ENCODE results near the gene SCAF11.
"Not testable (repeated sequence)": the region's sequence is repeated elsewhere in the genome, so short reads cannot be mapped to it uniquely, and the experiment has no call there.

Gene SCAF11

GRCh38 chr12:45990468-45991283, at the start of gene SCAF11:
Gene SCAF11 (minus strand): TSS chr12:45990574. CDS start chr12:45964167, 26,407 bp downstream.
- DNase-seq (ENCODE audit: low spot score in 2 of 2) (peak; percentile 100), ATAC-seq (peak; percentile 92)
- Mint-ChIP-seq H3K4me3 (peak within 1 kb of the TSS; percentile 91), H3K27ac (peak within 1 kb of the TSS; percentile 98), H3K4me1 (peaks cover 47% of the 10 kb centered on the region), H3K36me3 (peaks cover 51% of the 10 kb centered on the region), H3K9me3 (no peaks in the 10 kb centered on the region)

GRCh38 chr12:46037066-46037465, 46.7 kb upstream of the SCAF11 start:
- H3K36me3 Mint-ChIP-seq; DNase-seq (ENCODE audit: low spot score in 2 of 2); ATAC-seq; H3K4me1 Mint-ChIP-seq; H3K9me3 Mint-ChIP-seq; H3K27ac Mint-ChIP-seq; H3K4me3 Mint-ChIP-seq: not testable (repeated sequence)

GRCh38 chr12:46027172-46027571, 36.8 kb upstream of the SCAF11 start:
- Mint-ChIP-seq H3K4me3 (no peak overlapping the region), H3K36me3 (no peaks in the 10 kb centered on the region), H3K9me3 (peaks cover 22% of the 10 kb centered on the region)

GRCh38 chr12:46024099-46024498, 33.7 kb upstream of the SCAF11 start:
- Mint-ChIP-seq H3K4me3 (no peak overlapping the region), H3K4me1 (no peaks in the 10 kb centered on the region), H3K9me3 (peaks cover 23% of the 10 kb centered on the region), H3K36me3 (no peaks in the 10 kb centered on the region), H3K27ac (no peak overlapping the region)
- DNase-seq (ENCODE audit: low spot score in 2 of 2): no peak
- ATAC-seq: no peak

More at GRCh38 chr12:46027172-46027571, 36.8 kb upstream of the SCAF11 start:
- ATAC-seq (no peak), DNase-seq (ENCODE audit: low spot score in 2 of 2) (no peak)
- H3K4me1 Mint-ChIP-seq: no peaks in the 10 kb centered on the region
- no peak overlapping the region for H3K27ac Mint-ChIP-seq

- no peak overlapping the region for H3K27ac Mint-ChIP-seq
Observed at GRCh38 chr12:46020768-46021167, 30.4 kb upstream of the SCAF11 start.

GRCh38 chr12:46018712-46019111, 28.3 kb upstream of the SCAF11 start:
- not testable (repeated sequence) for H3K4me1 Mint-ChIP-seq; H3K4me3 Mint-ChIP-seq; DNase-seq (ENCODE audit: low spot score in 2 of 2); H3K27ac Mint-ChIP-seq; H3K9me3 Mint-ChIP-seq; ATAC-seq; H3K36me3 Mint-ChIP-seq

More at GRCh38 chr12:46020768-46021167, 30.4 kb upstream of the SCAF11 start:
- no peak for ATAC-seq
- Mint-ChIP-seq H3K4me1 (no peaks in the 10 kb centered on the region), H3K4me3 (no peak overlapping the region), H3K36me3 (no peaks in the 10 kb centered on the region), H3K9me3 (peaks cover 7% of the 10 kb centered on the region)
- DNase-seq (ENCODE audit: low spot score in 2 of 2): no peak

GRCh38 chr12:46017866-46018375, 27.5 kb upstream of the SCAF11 start:
- not testable (repeated sequence) for ATAC-seq; H3K36me3 Mint-ChIP-seq; H3K4me1 Mint-ChIP-seq; H3K27ac Mint-ChIP-seq; DNase-seq (ENCODE audit: low spot score in 2 of 2); H3K9me3 Mint-ChIP-seq; H3K4me3 Mint-ChIP-seq

GRCh38 chr12:46005823-46006222, 15.4 kb upstream of the SCAF11 start:
- Mint-ChIP-seq H3K4me1 (no peaks in the 10 kb centered on the region), H3K27ac (no peak overlapping the region)

GRCh38 chr12:46005151-46005797, 14.9 kb upstream of the SCAF11 start:
- Mint-ChIP-seq H3K4me3 (no peak overlapping the region), H3K36me3 (no peaks in the 10 kb centered on the region), H3K27ac (no peak overlapping the region), H3K4me1 (no peaks in the 10 kb centered on the region), H3K9me3 (no peaks in the 10 kb centered on the region)
- ATAC-seq (no peak), DNase-seq (ENCODE audit: low spot score in 2 of 2) (no peak)

More at GRCh38 chr12:46005823-46006222, 15.4 kb upstream of the SCAF11 start:
- Mint-ChIP-seq H3K36me3 (no peaks in the 10 kb centered on the region), H3K9me3 (no peaks in the 10 kb centered on the region), H3K4me3 (no peak overlapping the region)
- ATAC-seq: no peak
- no peak for DNase-seq (ENCODE audit: low spot score in 2 of 2)

- ATAC-seq (no peak), DNase-seq (ENCODE audit: low spot score in 2 of 2) (no peak)
- Mint-ChIP-seq H3K27ac (no peak overlapping the region), H3K9me3 (no peaks in the 10 kb centered on the region), H3K4me3 (no peak overlapping the region), H3K4me1 (no peaks in the 10 kb centered on the region), H3K36me3 (no peaks in the 10 kb centered on the region)
Observed at GRCh38 chr12:46004715-46005114, 14.3 kb upstream of the SCAF11 start.

- not testable (repeated sequence) for H3K36me3 Mint-ChIP-seq; H3K27ac Mint-ChIP-seq; H3K9me3 Mint-ChIP-seq; H3K4me3 Mint-ChIP-seq; H3K4me1 Mint-ChIP-seq; DNase-seq (ENCODE audit: low spot score in 2 of 2); ATAC-seq
Observed at GRCh38 chr12:46000076-46000475, 9.7 kb upstream of the SCAF11 start.

- Mint-ChIP-seq H3K9me3 (no peaks in the 10 kb centered on the region), H3K27ac (no peak overlapping the region), H3K4me3 (no peak overlapping the region), H3K4me1 (peaks cover 16% of the 10 kb centered on the region), H3K36me3 (peaks cover 24% of the 10 kb centered on the region)
- no peak for ATAC-seq
- no peak for DNase-seq (ENCODE audit: low spot score in 2 of 2)
Observed at GRCh38 chr12:45994736-45995135, 4.4 kb upstream of the SCAF11 start.

- DNase-seq (ENCODE audit: low spot score in 2 of 2) (peak; percentile 51 to 87), ATAC-seq (peak; percentile 38)
- Mint-ChIP-seq H3K9me3 (no peaks in the 10 kb centered on the region), H3K27ac (peak overlapping the region; percentile 98), H3K36me3 (peaks cover 42% of the 10 kb centered on the region), H3K4me1 (peaks cover 38% of the 10 kb centered on the region), H3K4me3 (peak overlapping the region; percentile 91)
Observed at GRCh38 chr12:45991284-45992249, 1.2 kb upstream of the SCAF11 start.

GRCh38 chr12:45989721-45990467, 480 bp downstream of the SCAF11 start:
- peak; percentile 48 for ATAC-seq
- H3K4me1 Mint-ChIP-seq: peaks cover 55% of the 10 kb centered on the region

More at GRCh38 chr12:45989721-45990467, 480 bp downstream of the SCAF11 start:
- Mint-ChIP-seq H3K27ac (peak overlapping the region; percentile 98), H3K4me3 (peak overlapping the region; percentile 91), H3K9me3 (no peaks in the 10 kb centered on the region), H3K36me3 (peaks cover 58% of the 10 kb centered on the region)
- peak; percentile 41 to 82 for DNase-seq (ENCODE audit: low spot score in 2 of 2)

All from stimulated activated effector memory CD8-positive, alpha-beta T cell treated with anti-CD3 and anti-CD28 coated beads, Interleukin-12 subunit alpha, Interleukin-12 subunit beta, amount 100 ng/mL, for 72 hours (primary cell).